HCT116 (cell line): ENCODE results near the gene POLR1A. TPM values are rescaled to one million over a fixed set of nuclear protein-coding genes. Genes with fewer than 3 reads are reported as not detected.

Experiments used
- ATAC-seq: fragments of 200-7000 bp; cut with Tn5 transposase; 2 replicates; pipeline ENCODE4 v1.9.1; 2020; ENCODE audit warnings: mild to moderate bottlenecking, moderate library complexity
- BruUV-seq: library from RNA; stranded (reverse); fragments of 400-500 nt; replicated peaks from 2 replicates; lab custom pipeline; 2021; lab: Mats Ljungman, UMichigan
- CTCF ChIA-PET: fragments of 300-600 bp; sonication (Branson Sonifier 250); formaldehyde crosslinking; loops from one replicate; lab custom pipeline; 2021; ENCODE audit warnings: antibody characterized with exemption; lab: Charles Lee
- POLR2A ChIA-PET: fragments of 300-600, 350-600 bp; sonication (Branson Sonifier 250); formaldehyde crosslinking; loops from one replicate; lab custom pipeline; 2021; ENCODE audit warnings: antibody characterized with exemption; lab: Charles Lee
- RAD21 ChIA-PET, 2 experiments: fragments of 300-600 bp; sonication (Branson Sonifier 250); formaldehyde crosslinking; loops; one replicate each; lab custom pipeline; 2023; ENCODE audit warnings: low total read pairs in 2 of 2; ENCODE audit not compliant: uncharacterized antibody in 2 of 2, unreplicated experiment in 2 of 2, low non-redundant PET in 1 of 2; lab: Charles Lee
- DNase-seq: peaks from one replicate; pipeline ENCODE4 v3.0.0-alpha.2; 2010; ENCODE audit warnings: low read depth, low spot score
- H2AFZ ChIP-seq: fragments of 200-600 bp; shearing (Covaris generic), sonication (generic); 2 replicates; pipeline ENCODE4 v1.6.1; 2017; ENCODE audit warnings: low read depth, mixed run types, mixed read lengths, antibody characterized with exemption, low read length; ENCODE audit not compliant: poor library complexity, severe bottlenecking
- H3K27ac ChIP-seq: 2 replicates; pipeline ENCODE4 v1.5.1; 2012; ENCODE audit warnings: low read depth, low read length
- H3K27me3 ChIP-seq: fragments of 200-600 bp; sonication (generic); 2 replicates; pipeline ENCODE4 v1.6.1; 2016; ENCODE audit warnings: mixed run types, low read length, mixed read lengths; ENCODE audit not compliant: insufficient read depth
- H3K36me3 ChIP-seq, 2 experiments: fragments of 200-500 bp in 1 of 2; fragments of 200-600 bp in 1 of 2; sonication (Bioruptor generic) in 1 of 2; sonication (generic) in 1 of 2; 2 replicates each; pipeline versions ENCODE4 v1.5.1 to v1.6.1; 2014 to 2016; ENCODE audit warnings: low read length in 2 of 2, inconsistent platforms in 1 of 2, mixed read lengths in 1 of 2, mixed run types in 1 of 2; ENCODE audit not compliant: insufficient read depth in 2 of 2, control insufficient read depth in 1 of 2
- H3K4me1 ChIP-seq, 2 experiments: fragments of 200-600 bp in 1 of 2; sonication (generic) in 1 of 2; 2 replicates each; pipeline versions ENCODE4 v1.5.1 to v1.6.1; 2012 to 2017; ENCODE audit warnings: low read length in 2 of 2, inconsistent platforms in 1 of 2, mild to moderate bottlenecking in 1 of 2, mixed read lengths in 1 of 2, mixed run types in 1 of 2, moderate library complexity in 1 of 2; ENCODE audit not compliant: insufficient read depth in 2 of 2, control insufficient read depth in 1 of 2
- H3K4me2 ChIP-seq: fragments of 200-600 bp; sonication (generic); 2 replicates; pipeline ENCODE4 v1.6.1; 2017; ENCODE audit warnings: mixed run types, low read length, mixed read lengths
- H3K4me3 ChIP-seq, 2 experiments: fragments of 200-600 bp in 1 of 2; sonication (generic) in 1 of 2; replicated peaks in 1 of 2; 2 replicates each; pipeline ENCODE4 v1.5.1; 2011 to 2016; ENCODE audit warnings: low read length in 2 of 2, control low read depth in 1 of 2, low read depth in 1 of 2, mild to moderate bottlenecking in 1 of 2, mixed read lengths in 1 of 2, mixed run types in 1 of 2
- H3K79me2 ChIP-seq: fragments of 200-600 bp; sonication (generic); 2 replicates; pipeline ENCODE4 v1.6.1; 2017; ENCODE audit warnings: mild to moderate bottlenecking, mixed run types, low read length, moderate library complexity, mixed read lengths; ENCODE audit not compliant: insufficient read depth
- H3K9ac ChIP-seq: fragments of 200-600 bp; sonication (generic); 2 replicates; pipeline ENCODE4 v1.6.1; 2016; ENCODE audit warnings: low read length, mixed read lengths
- H3K9me2 ChIP-seq: fragments of 200-600 bp; sonication (generic), shearing (Covaris generic); 2 replicates; pipeline ENCODE4 v1.6.1; 2017; ENCODE audit warnings: mixed run types, mild to moderate bottlenecking, moderate library complexity; ENCODE audit not compliant: insufficient read depth
- H3K9me3 ChIP-seq, 2 experiments: fragments of 200-500 bp in 1 of 2; fragments of 200-600 bp in 1 of 2; sonication (Bioruptor generic) in 1 of 2; sonication (generic) in 1 of 2; 2 replicates each; pipeline ENCODE4 v1.6.1; 2014 to 2017; ENCODE audit warnings: low read length in 2 of 2, mixed read lengths in 2 of 2, inconsistent platforms in 1 of 2, low read depth in 1 of 2, mild to moderate bottlenecking in 1 of 2, mixed run types in 1 of 2, moderate library complexity in 1 of 2; ENCODE audit not compliant: control insufficient read depth in 1 of 2, insufficient read depth in 1 of 2
- H4K20me1 ChIP-seq: fragments of 200-600 bp; sonication (generic), shearing (Covaris generic); 2 replicates; pipeline ENCODE4 v1.6.1; 2017; ENCODE audit warnings: mixed run types, mild to moderate bottlenecking, moderate library complexity; ENCODE audit not compliant: insufficient read depth
- EZH2phosphoT487 ChIP-seq: fragments of 200-600 bp; IDR thresholded peaks from 2 replicates; pipeline ENCODE4 v1.6.1; 2018; ENCODE audit warnings: antibody characterized with exemption, borderline replicate concordance
- FOSL1 ChIP-seq: IDR thresholded peaks from 2 replicates; pipeline ENCODE4 v1.6.1; 2012; ENCODE audit warnings: low read depth
- POLR2AphosphoS5 ChIP-seq: IDR thresholded peaks from 2 replicates; pipeline ENCODE4 v1.6.1; 2011; ENCODE audit warnings: mild to moderate bottlenecking, low read depth, low read length, moderate library complexity
- SIN3A ChIP-seq: IDR thresholded peaks from 2 replicates; pipeline ENCODE4 v1.6.1; 2012; ENCODE audit warnings: low read depth
- SP1 ChIP-seq: IDR thresholded peaks from 2 replicates; pipeline ENCODE4 v1.6.1; 2012; ENCODE audit warnings: low read depth
- SRF ChIP-seq: IDR thresholded peaks from 2 replicates; pipeline ENCODE4 v1.6.1; 2012; ENCODE audit warnings: low read depth
- TCF7L2 ChIP-seq: IDR thresholded peaks from 2 replicates; pipeline ENCODE4 v1.7.0; 2011; ENCODE audit warnings: borderline replicate concordance, inconsistent platforms; ENCODE audit not compliant: insufficient read depth, insufficient read length; ENCODE audit errors: extremely low read depth
- ZFX ChIP-seq: fragments of 450-650 bp; IDR thresholded peaks from 2 replicates; pipeline ENCODE4 v1.6.1; 2017
- intact Hi-C: fragments of 100-400 bp; cut with micrococcal nuclease; formaldehyde crosslinking; loops from 2 replicates; pipeline ENCODE4 v1.10.0; 2022
- total RNA-seq: library from RNA; stranded (reverse); gene quantifications from one replicate; pipeline ENCODE4 v1.2.1, GENCODE V29; 2021; ENCODE audit not compliant: unreplicated experiment
- TF ChIP-seq, protein P1 (sequence below): IDR thresholded peaks from 2 replicates; pipeline ENCODE4 v1.6.1; 2012
- TF ChIP-seq, protein P2 (sequence below): IDR thresholded peaks from 2 replicates; pipeline ENCODE4 v1.6.1; 2012; ENCODE audit warnings: low read depth

Gene POLR1A
- total RNA-seq, 1 experiment from 2014 or later, result 46.6 TPM

DNA sequence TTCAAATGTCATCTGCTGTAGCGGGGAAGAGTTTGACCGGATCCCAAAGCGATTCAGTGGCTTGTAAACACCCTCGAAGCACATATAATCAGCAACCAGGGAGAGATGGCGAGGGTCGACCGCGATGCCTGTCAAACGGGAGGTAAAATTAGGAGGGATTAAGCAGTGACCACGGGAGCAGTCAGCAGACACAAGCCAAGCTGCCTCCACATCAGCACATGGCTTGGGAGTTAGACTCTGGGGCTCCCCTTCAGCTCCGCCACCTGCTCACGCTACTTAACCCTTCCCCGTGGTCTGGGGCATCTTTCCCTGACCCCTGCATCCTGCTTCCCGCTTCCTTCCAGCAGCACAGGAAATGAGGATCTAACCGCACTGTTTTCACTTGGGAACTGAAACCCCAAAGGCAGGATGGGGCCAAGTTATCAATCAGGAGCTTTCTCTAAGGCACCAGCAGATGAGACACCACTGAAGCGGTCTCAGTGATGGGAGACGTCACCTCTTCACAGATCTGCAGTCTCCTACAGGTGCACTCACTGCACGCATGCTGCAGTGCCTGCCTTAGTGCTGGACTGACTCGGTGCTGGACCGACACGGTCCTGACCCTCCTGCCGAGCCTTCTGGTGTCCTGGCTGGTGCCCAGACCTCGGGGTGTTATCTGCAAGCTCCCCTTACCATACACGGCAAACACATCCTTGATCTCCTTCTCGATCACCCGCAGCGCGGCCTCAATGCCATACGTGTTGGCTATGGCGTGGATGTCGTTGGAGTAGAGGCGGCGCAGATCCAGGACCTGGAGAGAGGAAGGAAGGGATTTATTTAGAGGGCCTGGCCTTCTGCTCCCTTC, 77.5 kb downstream of the POLR1A start:
- H3K9me3 ChIP-seq, result no peaks in the 10 kb centered on the region
- H4K20me1 ChIP-seq, result no peaks in the 10 kb centered on the region
- intact Hi-C loops, result no loop called here
- no peaks in the 10 kb centered on the region for H3K27me3 ChIP-seq
- no peak overlapping the region for H3K4me3 ChIP-seq
- no TSS peak for BruUV-seq
- TF ChIP-seq SP1, result no peak
- H3K9ac ChIP-seq, result no peak overlapping the region
- H3K27ac ChIP-seq, result no peak overlapping the region
- RAD21 ChIA-PET, result no interaction called here
- peaks cover 36 to 39% of the 10 kb centered on the region in 2 experiments; a peak in 3 of 4 replicates for H3K36me3 ChIP-seq
- H2AFZ ChIP-seq, result no peak overlapping the region
- POLR2A ChIA-PET, result no interaction called here
- DNase-seq (no peak), ATAC-seq (no peak)
- no peaks in the 10 kb centered on the region for H3K79me2 ChIP-seq
- no peak overlapping the region for H3K4me2 ChIP-seq
- no peaks in the 10 kb centered on the region for H3K4me1 ChIP-seq
- H3K9me2 ChIP-seq, result no peaks in the 10 kb centered on the region
- CTCF ChIA-PET, result interaction anchor here (0.5 kb wide), 1 partner anchor 98 kb away, joined by 3 read pairs; no protein-coding TSS in a partner anchor

DNA sequence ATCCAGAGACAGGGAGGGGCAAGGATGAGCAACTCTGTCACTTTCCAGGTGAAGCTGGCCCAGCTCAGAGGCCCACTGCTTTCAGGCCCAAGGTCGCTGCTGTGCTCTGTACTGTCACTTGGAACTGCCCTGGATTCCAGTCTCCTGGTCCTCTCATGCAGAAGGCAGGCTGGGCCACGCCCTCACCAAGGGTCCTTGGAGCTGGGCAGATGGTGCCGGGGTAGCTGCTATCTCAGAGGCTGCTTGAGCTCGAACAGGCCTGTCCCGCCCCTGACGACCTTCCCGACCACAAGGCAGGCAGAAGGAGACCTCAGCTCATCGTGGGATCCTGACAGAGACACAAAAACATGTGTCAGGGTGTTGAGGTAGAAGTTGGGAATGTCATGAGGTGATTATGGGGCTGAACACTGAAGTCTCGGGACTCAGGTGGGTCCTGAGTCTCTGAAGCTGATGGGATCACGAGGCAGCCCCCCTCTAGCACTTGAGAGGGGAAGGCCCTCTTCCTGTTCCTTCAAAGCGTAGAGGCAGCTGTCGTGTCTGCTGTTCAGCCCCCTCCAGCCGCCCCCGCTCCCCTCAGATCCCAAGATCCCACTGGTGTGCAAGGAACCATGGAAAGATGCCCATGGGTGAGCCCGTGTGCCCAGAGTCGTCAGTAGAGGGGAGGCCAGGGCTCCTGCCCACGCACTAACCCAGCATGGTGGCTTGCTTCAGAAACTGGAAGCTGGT, 78.3 kb downstream of the POLR1A start:
- H3K36me3 ChIP-seq, result peaks cover 31 to 39% of the 10 kb centered on the region in 2 experiments; a peak in 3 of 4 replicates
- H4K20me1 ChIP-seq, result no peaks in the 10 kb centered on the region
- H3K9me3 ChIP-seq, result no peaks in the 10 kb centered on the region
- no peak overlapping the region for H3K9ac ChIP-seq
- ChIA-PET CTCF (no interaction called here), POLR2A (no interaction called here)
- no peaks in the 10 kb centered on the region for H3K79me2 ChIP-seq
- no peak overlapping the region for H2AFZ ChIP-seq
- no peaks in the 10 kb centered on the region for H3K4me1 ChIP-seq
- DNase-seq, result no peak
- H3K4me2 ChIP-seq, result no peak overlapping the region
- H3K27ac ChIP-seq, result no peak overlapping the region
- no peak overlapping the region for H3K4me3 ChIP-seq
- H3K27me3 ChIP-seq, result no peaks in the 10 kb centered on the region
- BruUV-seq, result no TSS peak
- intact Hi-C loops, result no loop called here
- TF ChIP-seq, protein P1, sequence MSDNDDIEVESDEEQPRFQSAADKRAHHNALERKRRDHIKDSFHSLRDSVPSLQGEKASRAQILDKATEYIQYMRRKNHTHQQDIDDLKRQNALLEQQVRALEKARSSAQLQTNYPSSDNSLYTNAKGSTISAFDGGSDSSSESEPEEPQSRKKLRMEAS, result no peak
- TF ChIP-seq, protein P2, sequence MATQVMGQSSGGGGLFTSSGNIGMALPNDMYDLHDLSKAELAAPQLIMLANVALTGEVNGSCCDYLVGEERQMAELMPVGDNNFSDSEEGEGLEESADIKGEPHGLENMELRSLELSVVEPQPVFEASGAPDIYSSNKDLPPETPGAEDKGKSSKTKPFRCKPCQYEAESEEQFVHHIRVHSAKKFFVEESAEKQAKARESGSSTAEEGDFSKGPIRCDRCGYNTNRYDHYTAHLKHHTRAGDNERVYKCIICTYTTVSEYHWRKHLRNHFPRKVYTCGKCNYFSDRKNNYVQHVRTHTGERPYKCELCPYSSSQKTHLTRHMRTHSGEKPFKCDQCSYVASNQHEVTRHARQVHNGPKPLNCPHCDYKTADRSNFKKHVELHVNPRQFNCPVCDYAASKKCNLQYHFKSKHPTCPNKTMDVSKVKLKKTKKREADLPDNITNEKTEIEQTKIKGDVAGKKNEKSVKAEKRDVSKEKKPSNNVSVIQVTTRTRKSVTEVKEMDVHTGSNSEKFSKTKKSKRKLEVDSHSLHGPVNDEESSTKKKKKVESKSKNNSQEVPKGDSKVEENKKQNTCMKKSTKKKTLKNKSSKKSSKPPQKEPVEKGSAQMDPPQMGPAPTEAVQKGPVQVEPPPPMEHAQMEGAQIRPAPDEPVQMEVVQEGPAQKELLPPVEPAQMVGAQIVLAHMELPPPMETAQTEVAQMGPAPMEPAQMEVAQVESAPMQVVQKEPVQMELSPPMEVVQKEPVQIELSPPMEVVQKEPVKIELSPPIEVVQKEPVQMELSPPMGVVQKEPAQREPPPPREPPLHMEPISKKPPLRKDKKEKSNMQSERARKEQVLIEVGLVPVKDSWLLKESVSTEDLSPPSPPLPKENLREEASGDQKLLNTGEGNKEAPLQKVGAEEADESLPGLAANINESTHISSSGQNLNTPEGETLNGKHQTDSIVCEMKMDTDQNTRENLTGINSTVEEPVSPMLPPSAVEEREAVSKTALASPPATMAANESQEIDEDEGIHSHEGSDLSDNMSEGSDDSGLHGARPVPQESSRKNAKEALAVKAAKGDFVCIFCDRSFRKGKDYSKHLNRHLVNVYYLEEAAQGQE, result no peak
- TF ChIP-seq SIN3A (no peak), TCF7L2 (no peak), EZH2phosphoT487 (no peak), SRF (no peak), SP1 (no peak), FOSL1 (no peak), ZFX (no peak), POLR2AphosphoS5 (no peak)
- TF ChIP-seq, all 23 proteins: peak for 0
- ATAC-seq, result no peak
- H3K9me2 ChIP-seq, result no peaks in the 10 kb centered on the region
- RAD21 ChIA-PET, result no interaction called here
